HG03039 (cell line): ENCODE results near the gene SEC24D.

Source experiments
- ATAC-seq: cut with Tn5 transposase; IDR thresholded peaks from one replicate; pipeline ENCODE4 v1.9.1; 2021; ENCODE audit warnings: mild to moderate bottlenecking, moderate library complexity; ENCODE audit not compliant: unreplicated experiment

Gene SEC24D

DNA sequence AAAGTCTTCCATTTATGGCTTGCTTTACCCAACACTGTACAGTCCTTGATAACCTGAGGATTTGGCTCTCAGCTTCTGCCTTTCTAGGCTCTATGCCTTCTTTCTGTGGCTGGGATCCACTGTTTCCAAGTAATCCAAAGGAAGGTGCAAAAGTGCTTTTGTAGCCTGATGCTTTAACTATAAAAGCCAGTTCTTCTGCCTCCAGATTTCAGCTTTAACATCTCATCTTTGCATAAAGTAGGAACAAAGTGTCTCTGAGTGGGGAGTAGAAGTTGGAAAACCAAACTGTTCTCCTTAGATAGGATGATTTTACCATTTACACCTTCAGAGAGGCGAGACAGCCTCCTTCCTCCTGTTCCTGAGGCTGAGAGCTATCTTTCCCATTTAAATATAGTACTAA, 11.1 kb upstream of the SEC24D start:
- ATAC-seq: no peak

DNA sequence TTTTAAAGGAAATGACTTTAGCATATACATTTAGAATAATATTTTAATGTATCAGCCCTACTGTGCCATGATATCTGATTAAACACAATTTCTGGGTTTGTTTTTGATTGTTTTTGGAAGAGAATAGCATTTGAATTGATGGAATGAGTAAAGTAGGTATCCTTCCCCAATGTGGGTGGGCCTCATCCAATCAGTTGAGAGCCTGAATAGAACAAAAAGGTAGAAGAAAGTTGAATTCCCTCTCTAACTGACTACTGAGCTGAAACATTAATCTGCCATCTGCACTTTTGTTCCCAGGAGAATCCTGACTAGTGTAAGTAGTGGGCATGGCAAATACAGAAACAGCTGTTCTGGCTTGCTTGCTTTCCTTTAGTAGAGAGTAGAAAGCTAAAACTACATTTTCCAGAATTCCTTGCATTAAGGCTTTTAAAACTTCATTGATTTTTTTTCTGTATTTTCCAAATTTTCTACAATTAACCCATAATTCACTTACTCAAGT, 9.7 kb upstream of the SEC24D start:
- no peak for ATAC-seq

DNA sequence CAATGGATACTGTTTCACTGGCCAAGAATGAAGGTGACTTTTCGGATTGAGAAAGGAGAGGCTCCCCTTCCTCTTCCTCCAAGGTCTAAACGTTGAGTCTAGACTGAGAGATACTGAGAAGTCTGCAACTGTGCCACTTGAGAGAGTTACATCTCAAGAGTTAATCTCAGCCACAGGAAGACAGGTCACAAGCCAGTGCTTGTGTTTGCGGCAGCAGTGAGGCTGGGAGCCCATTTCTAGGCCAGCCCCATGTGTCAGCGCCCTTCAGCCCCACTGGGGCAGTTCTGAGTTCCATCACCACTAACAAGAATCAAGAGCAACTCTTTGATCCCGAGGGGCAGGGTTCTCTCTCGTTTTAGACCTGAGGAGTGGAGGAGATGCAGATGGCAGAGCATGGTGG, 7.3 kb upstream of the SEC24D start:
- ATAC-seq: no peak

DNA sequence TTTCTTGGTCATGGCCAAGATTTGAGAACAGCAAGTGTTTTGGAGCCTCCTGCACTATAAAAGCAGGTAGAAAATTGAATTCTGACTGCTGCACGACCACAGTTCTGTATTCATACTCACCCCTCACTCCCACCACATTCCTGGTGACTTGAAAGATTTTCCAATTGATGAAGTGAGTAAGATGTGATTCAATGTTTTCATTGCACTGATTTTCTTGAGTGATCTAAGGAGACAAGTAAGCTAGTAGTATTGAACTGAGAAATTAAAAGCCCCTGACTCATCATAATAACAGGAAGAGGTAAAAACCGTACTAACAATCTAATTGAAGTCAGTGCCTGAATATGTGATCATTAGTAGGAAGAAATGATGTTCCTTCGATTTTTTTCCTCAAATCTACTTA, 6.1 kb upstream of the SEC24D start:
- ATAC-seq: no peak

DNA sequence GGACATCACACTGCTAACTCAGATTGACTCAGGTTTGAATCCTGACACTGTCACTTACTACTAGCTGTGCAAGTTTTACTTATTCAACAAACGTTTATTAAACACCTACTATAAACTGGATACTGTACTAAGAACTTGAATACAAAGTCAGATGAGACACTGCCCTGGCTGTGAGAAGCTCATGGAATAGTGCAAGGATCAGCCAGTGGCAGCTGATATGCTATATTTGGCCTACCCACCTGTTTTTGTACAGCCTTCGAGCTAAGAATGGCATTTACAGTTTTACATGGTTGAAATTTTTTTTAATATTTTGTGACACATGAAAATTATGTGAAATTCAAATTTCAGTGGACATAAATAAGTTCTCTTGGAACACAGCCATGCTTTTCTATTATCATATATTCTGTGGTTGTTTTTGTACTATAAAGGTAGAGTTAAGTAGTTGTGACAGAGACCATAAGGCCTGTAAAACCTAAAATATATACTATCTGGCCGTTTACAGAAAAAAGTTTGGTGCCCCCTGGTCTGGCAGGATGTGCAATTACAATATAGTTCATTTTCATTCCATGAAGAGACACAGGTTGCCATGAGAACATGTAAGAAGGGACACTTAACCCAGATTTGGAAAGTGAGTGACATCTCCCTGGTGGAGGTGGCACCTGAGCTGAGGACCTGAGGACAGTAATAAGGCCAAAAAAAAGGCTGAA, 3.4 kb upstream of the SEC24D start:
- ATAC-seq: no peak

DNA sequence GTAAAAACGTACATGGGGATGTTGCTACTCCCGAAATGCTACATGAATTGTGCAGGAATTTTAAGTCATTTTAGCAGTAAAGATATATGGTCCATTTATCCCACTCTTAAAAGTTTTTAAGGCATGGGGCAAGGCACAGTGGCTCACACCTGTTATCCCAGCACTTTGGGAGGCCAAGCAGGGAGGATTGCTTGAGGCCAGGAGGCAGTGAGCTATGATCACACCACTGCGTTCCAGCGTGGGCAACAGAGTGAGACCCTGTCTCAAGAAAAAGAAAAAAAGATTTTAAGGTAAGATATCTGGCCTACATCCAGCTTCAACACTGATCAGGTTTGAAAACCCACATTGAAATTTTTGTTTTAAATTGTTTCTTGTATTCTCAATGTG, 1.2 kb upstream of the SEC24D start:
- ATAC-seq: no peak

DNA sequence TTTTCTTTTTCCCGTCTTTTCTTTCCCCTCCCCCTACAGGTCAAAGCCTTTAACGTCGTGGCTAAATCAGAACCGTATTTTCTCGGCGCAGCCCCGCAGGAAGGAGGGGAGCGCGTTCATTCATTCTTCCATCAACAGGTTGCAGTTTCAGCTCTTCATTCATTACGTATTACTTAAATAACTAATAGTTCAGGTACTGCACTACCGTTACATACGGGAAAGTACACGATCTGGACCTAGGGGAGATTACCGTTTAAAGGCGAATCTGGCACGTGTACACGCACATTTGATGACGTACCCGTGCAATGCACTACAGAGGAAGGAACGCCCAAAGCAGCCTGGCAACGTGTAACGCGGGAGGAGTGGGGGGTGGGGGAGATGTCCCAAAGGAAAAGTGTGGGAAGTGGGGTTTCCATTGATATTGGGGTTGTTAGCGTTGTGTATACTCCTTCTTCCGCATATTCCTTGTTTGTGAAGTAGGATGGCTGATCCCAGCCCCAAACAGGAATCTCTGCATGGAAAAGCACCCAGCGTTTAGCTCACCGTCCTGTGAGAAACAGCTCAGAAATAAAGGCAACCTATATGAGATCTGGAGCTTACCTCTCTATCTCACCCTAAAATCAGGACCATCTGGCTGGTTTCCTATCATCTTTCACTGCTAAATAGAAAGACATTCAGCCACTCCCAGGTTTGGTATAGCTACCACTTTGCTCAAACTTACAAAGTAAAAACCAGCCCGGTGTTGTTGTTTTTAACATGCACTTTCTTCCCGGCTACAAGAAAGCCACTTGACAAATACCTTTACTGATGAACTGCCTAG, 585 bp upstream of the SEC24D start:
- ATAC-seq: peak; percentile 34

DNA sequence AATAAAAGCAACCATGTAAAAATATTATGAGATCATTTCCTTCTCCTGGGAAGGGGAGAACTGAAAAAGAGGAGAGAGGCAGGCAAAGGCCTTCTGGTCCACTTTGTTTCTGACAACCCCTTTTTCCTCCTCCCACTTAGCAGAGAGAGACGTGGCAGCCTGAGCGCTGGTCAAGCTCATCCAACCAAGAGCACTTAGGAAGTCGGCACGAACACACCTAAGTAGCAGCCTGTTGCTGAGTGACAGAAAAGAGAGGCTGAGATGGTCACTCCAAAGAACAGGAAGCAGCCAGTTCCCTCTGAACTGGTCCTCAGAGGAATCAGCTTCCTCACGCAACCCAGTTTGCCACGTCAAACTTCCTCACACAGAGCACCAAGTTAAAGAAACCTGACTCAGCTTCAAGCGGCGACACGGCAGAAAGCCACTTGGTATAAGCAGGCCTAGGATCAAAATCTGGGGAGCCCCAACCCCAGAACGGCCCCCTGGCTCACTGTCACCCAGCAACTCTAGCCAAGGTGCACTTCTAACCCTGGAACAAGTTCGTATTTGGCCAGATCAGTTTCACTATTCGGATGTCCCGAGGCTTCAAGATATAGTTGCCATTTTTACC, 861 bp downstream of the SEC24D start:
- ATAC-seq: peak; percentile 56

DNA sequence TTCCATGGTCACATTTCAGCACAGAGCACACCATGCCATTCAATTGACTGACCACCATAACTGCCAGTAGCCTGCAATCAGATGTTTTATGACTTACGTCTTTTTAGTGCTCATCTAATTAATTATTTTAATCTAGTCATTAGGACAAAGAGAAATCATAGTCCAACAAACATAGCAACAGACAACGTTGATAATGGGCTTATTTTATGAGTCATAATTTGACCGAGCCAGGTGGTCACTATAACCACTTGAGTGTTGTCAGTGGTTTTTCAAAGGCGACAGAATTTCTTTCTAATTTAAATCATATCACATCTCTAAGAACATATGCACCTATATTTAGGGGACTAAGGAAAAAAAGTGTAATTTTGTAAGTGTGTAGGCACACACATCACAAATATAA, 1.9 kb downstream of the SEC24D start:
- no peak for ATAC-seq

DNA sequence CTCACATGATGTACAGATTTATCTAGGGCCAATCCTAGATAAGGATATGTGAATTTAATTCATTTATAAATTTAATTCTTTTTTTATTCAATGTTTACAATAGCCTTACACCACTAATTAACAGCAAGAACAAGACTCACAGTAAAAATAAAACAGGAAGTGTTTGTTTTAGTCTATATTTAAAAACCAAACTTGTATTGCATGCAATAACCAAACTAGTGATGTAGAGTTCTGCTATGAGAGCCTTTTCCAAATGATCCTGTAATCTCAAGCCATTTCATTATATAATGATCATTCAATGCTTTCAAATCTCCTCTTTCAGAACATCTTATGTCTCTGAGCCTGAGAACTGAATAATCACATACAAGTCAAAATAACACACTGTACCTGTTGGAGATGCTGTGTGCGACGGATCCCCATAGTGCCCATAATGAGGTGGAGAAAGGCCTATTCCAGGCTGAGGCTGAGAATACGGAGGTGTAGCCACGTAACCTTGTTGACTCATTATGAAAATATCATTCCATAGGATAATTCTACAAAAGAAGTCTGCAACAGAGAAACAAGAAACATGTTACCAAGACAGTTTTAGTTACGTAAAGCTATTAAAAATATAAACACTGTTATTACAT, 2.6 kb downstream of the SEC24D start:
- ATAC-seq: no peak

DNA sequence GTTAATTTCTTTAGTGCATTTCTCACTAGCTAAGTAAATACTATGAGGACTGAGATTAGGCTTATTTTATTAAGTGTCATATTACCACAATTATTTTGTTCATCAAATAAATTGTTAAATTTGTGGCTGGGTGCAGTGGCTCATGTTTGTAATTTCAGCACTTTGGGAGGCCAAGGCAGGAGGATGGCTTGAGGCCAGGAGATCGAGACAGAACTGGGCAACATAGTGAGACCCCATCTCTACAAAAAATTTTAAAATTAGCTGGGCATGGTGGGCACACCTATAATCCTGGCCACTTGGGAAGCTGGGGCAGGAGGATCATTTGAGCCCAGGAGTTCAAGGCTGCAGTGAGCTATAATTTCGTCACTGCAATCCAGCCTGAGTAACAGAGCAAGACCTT, 6.8 kb downstream of the SEC24D start:
- no peak for ATAC-seq

DNA sequence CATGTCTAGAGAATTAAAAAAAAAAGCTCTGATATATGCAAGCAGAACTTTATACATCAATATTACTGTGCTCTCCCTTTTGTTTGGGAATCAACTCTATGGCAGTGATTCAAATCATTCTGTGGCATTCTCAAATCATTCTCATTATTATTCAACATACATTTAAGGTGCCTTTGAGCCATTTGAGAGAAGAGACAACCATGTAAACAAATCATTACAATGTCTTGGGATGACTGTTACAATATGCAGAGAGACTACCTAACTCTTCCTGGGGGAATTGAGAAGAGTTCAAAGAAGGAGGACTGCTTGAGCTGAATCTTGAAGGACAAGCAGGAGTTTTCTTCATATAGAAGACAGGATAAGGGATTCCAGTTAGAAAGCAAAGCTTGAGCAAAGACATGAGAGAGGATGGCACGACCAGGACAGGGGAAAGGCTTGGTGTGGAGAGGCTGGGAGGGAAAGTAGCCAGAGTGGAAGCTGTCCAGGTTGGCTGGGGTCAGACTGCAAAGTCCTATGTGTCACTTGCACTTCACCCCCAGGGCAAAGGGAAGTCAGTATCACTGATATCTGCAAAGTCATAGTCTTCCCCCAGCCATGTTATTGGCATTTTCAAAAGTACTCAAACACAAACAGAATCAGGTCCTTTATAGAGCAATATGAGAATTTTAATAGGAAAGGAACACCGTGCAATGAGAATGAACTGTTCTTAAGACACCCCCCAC, 9.0 kb downstream of the SEC24D start:
- peak; percentile 59 for ATAC-seq

DNA sequence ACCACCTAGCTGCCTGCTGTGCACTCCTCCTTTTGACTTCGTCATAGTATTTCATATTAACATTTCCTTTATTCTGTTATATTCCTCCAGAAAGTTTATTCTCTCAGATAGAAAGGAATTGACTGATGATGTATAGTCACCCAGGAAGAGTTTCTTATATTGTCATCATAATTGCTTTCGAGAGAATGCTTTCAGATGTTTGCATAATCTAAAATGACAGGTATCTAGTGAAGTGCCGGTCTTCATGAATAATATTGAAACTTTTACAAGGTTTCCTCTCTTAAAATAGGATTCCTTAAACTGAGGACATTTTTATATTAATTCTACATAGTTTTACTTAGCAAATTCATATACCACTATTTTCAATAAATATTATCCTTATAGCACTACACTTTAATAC, 10.1 kb downstream of the SEC24D start:
- ATAC-seq: no peak

DNA sequence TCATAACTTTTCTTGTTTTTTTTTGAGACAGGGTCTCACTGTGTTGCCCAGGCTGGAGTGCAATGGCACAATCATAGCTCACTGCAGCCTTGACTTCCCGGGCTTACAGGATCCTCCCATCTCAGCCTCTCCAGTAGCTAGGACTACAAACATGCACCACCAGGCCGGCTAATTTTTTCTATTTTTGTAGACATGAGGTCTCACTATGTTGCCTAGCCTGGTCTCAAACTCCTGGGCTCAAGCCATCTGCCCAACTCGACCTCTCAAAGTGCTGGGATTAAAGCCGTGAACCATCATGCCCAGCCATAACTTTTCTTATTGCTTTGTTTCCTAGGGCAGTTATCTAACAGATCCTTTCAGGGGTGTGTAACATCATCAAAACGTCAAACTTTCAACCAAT, 11.8 kb downstream of the SEC24D start:
- no peak for ATAC-seq

DNA sequence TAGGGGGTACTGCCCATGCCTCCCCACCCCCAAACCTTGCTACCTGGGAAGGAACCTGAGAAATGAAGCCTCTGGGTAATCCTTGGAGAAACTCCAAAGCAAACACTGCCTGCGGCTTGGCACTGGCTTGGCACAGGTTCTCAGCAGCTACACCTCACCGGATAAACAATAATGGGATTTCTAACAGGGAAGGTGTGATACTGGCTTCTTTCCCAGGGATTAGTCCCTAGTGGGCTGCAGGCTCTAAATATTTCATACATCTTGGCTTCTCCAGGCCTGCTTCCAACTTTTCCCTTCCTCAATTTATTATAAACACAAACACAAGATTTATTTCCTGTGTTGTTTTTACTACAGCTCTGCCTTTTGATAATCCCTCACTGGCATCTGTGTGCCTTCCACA, 12.5 kb downstream of the SEC24D start:
- ATAC-seq: no peak

DNA sequence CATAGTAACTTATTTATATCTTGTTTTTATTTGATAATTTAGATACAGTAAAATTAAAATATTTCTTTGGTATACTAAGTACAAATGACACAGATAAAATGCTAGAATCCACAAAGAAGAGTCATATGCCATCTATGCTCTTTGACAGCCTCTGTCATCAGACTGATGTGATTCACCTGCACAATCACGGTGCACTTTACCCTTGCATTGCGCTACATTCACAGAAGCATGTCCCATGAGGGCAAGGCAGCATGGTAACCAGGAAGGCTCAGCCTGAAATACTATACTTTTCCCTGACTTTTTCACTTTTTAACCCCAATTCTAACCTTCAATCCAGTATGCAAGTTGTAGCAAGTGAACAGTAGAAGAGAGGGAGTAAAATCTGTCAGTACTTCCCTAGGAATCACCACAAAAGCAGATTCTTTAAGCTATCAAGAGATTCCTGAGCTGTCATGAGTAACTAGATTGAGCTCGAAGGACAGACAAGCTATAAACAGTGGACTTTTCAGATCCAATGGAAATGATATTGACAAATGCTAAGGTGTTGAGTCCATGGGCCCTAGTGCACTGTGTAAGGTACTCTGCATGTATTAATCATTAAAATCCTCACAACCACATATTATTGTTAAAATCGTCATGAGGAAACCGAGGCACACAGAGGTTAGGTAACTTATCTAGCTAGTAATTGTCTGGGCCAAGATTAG, 14.2 kb downstream of the SEC24D start:
- ATAC-seq: no peak

DNA sequence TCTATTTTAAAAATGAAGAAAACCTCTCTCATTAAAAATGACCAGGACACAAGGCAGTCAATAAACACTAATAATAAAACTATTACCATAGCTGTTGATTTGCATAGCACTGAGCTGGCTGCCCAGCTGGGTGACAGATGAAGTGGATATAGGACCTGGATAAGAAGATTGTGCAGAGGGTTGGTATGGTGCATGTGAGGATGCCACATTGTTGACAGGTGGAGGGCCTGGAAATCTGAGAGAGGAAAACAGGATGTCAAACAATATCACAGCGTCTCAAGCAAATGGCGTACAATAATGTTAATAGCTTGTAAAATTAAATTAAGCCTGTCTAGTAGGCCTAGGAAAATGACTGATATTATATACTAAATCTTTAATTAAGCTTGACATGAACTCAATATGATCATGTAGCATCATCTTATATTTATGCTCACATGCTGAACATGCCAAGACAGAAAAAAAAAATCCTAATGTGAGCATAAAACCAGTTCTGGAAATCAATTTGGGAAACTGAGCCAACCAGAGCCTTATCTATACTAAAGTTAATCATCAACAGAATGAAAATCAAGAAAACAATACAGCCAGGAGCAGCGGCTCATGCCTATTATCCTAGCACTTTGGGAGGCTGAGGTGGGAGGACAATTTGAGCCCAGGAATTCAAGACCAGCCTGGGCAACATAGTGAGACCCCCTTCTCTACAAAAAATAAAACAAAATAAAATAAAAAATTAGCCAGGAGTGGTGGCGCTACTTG, 18.6 kb downstream of the SEC24D start:
- ATAC-seq: no peak

DNA sequence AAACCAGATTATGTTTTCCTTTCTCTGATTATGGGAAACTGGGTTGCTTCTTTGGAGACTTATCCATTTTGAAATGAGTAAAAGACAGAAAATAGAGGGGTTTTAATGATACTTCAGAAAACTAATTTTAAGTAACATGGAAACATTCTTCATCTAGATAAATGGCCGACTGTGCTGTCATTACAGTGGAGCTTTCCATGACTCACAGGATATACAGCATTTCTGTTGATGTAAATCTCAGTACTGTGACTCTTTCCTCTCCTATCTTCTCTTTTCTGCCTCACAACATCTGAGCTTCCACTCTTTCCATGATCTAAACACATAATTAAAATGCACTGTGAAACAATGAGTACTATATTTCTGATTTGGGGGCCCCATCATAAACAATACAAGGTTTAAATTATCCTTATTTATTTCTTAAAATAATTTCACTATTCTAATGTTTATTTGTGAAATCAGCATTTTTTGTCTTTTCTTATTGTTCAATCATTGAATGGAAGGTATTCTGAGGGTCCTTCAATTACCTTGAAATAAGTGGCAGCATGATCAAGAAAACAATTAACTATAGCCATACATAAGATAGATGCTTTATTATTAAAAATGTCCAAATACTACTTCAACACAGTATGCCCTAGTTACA, 19.3 kb downstream of the SEC24D start:
- no peak for ATAC-seq

DNA sequence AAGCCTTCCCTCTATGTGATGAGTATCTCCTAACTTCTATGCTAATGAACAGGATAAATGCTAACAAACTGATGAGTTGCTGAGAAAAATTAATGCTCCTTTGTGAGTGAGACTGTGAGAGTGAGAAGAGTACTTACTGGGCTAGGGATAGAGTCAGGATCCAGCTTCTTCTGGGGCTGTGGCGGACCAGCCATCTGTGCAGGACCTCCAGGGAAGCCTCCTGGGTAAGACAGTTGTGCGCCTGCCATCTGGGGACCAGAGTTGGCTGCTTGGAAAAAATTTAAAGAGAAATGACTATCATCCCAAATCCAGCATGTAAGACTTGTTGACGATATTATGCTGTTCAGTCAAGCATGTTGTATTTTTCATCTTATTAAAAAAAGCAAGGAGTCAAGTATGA, 21.0 kb downstream of the SEC24D start:
- ATAC-seq: no peak
